HepG2 (cell line): ENCODE data around the gene PC.

ENCODE experiments used
- ARNTL ChIP-seq: sonication (generic); formaldehyde crosslinking; IDR thresholded peaks from 2 replicates; pipeline ENCODE4 v1.4.0; 2020; ENCODE audit warnings: mild to moderate bottlenecking, missing genetic modification reagents
- FUBP1 ChIP-seq: sonication (generic); formaldehyde crosslinking; IDR thresholded peaks from 2 replicates; pipeline ENCODE4 v1.5.1; 2020; ENCODE audit warnings: missing genetic modification reagents, mild to moderate bottlenecking, borderline replicate concordance
- MXI1 ChIP-seq: IDR thresholded peaks from 3 replicates; pipeline ENCODE4 v1.6.1; 2012; ENCODE audit warnings: low read depth, low read length, inconsistent platforms, borderline replicate concordance
- NCOR1 ChIP-seq: fragments of 200-600 bp; sonication (generic); IDR thresholded peaks from 2 replicates; pipeline ENCODE4 v1.7.0; 2017; ENCODE audit warnings: antibody characterized with exemption, low read length, borderline replicate concordance
- RAD21 ChIP-seq: fragments of 450-650 bp; formaldehyde crosslinking; IDR thresholded peaks from 2 replicates; pipeline ENCODE4 v1.5.0; 2020; ENCODE audit warnings: mild to moderate bottlenecking
- TCF7 ChIP-seq: sonication (generic); IDR thresholded peaks from 2 replicates; pipeline ENCODE4 v1.6.1; 2016; ENCODE audit warnings: antibody characterized with exemption, low read depth
- ZFP36 ChIP-seq: fragments of 150-350 bp; IDR thresholded peaks from 2 replicates; pipeline ENCODE4 v1.6.1; 2018; ENCODE audit warnings: borderline replicate concordance, low read length, low read depth; ENCODE audit not compliant: partially characterized antibody
- TF ChIP-seq, protein P1 (sequence below): sonication (generic); formaldehyde crosslinking; IDR thresholded peaks from 2 replicates; pipeline ENCODE4 v1.5.0; 2020; ENCODE audit warnings: mild to moderate bottlenecking, missing genetic modification reagents, moderate library complexity
- TF ChIP-seq, protein P2 (sequence below): sonication (generic); formaldehyde crosslinking; IDR thresholded peaks from 2 replicates; pipeline ENCODE4 v1.8.1; 2022; ENCODE audit warnings: low read depth, mild to moderate bottlenecking, missing genetic modification reagents

- no peak for TF ChIP-seq NCOR1
- TF ChIP-seq TCF7 = no peak
- no peak for TF ChIP-seq RAD21 (CRISPR knock-in tag)
- no peak for TF ChIP-seq FUBP1 (CRISPR knock-in tag)
- TF ChIP-seq, protein P1, sequence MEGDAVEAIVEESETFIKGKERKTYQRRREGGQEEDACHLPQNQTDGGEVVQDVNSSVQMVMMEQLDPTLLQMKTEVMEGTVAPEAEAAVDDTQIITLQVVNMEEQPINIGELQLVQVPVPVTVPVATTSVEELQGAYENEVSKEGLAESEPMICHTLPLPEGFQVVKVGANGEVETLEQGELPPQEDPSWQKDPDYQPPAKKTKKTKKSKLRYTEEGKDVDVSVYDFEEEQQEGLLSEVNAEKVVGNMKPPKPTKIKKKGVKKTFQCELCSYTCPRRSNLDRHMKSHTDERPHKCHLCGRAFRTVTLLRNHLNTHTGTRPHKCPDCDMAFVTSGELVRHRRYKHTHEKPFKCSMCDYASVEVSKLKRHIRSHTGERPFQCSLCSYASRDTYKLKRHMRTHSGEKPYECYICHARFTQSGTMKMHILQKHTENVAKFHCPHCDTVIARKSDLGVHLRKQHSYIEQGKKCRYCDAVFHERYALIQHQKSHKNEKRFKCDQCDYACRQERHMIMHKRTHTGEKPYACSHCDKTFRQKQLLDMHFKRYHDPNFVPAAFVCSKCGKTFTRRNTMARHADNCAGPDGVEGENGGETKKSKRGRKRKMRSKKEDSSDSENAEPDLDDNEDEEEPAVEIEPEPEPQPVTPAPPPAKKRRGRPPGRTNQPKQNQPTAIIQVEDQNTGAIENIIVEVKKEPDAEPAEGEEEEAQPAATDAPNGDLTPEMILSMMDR (CRISPR knock-in tag) = no peak
- TF ChIP-seq ARNTL (CRISPR knock-in tag) = no peak
- no peak for TF ChIP-seq MXI1
- TF ChIP-seq, protein P2, sequence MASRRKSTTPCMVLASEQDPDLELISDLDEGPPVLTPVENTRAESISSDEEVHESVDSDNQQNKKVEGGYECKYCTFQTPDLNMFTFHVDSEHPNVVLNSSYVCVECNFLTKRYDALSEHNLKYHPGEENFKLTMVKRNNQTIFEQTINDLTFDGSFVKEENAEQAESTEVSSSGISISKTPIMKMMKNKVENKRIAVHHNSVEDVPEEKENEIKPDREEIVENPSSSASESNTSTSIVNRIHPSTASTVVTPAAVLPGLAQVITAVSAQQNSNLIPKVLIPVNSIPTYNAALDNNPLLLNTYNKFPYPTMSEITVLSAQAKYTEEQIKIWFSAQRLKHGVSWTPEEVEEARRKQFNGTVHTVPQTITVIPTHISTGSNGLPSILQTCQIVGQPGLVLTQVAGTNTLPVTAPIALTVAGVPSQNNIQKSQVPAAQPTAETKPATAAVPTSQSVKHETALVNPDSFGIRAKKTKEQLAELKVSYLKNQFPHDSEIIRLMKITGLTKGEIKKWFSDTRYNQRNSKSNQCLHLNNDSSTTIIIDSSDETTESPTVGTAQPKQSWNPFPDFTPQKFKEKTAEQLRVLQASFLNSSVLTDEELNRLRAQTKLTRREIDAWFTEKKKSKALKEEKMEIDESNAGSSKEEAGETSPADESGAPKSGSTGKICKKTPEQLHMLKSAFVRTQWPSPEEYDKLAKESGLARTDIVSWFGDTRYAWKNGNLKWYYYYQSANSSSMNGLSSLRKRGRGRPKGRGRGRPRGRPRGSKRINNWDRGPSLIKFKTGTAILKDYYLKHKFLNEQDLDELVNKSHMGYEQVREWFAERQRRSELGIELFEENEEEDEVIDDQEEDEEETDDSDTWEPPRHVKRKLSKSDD (CRISPR knock-in tag) = no peak
- no peak for TF ChIP-seq ZFP36
Measured at GRCh38 chr11:66912361-66912760, 45.8 kb downstream of the PC start.
